K562 (cell line): ENCODE measurements around the gene TUBGCP6. TPM values are rescaled to one million over a fixed set of nuclear protein-coding genes. Genes with fewer than 3 reads are reported as not detected.

ENCODE experiments used
- ATAC-seq: fragments of 200-7000 bp; cut with Tn5 transposase; 3 replicates; pipeline ENCODE4 v1.9.1; 2020; ENCODE audit warnings: moderate library complexity
- Bru-seq: library from RNA; stranded (reverse); fragments of 400-500 nt; gene quantifications from one replicate; lab custom pipeline; 2021; lab: Mats Ljungman, UMichigan
- BruChase-seq, 2 experiments: library from RNA; stranded (reverse); fragments of 400-500 nt; gene quantifications; one replicate each; lab custom pipeline; 2021; lab: Mats Ljungman, UMichigan
- BruUV-seq: library from RNA; stranded (reverse); fragments of 400-500 nt; replicated peaks from 2 replicates; lab custom pipeline; 2021; lab: Mats Ljungman, UMichigan
- CTCF ChIA-PET: fragments of 300-600 bp; formaldehyde crosslinking; extraction: SDS; loops from one replicate; lab custom pipeline; 2021; ENCODE audit warnings: low intra/inter-chr PET ratio; lab: Yijun Ruan, JAX
- POLR2A ChIA-PET: fragments of 300-600, 350-650 bp; sonication (Branson Sonifier 250); formaldehyde crosslinking; extraction: SDS; loops from one replicate; lab custom pipeline; 2021; ENCODE audit warnings: antibody characterized with exemption, inconsistent platforms; lab: Yijun Ruan, JAX
- DNase-seq, 4 experiments: peaks; one replicate each; pipeline versions ENCODE4 v3.0.0 to v3.0.0-alpha.2; 2011 to 2018; ENCODE audit warnings: low spot score in 3 of 4, mixed read lengths in 3 of 4; ENCODE audit errors: extremely low read depth in 1 of 4
- FAIRE-seq: peaks from 2 replicates; lab custom pipeline; 2011; peaks lifted over from hg19 to GRCh38; lab: Jason Lieb, UNC
- H2AFZ ChIP-seq: 2 replicates; pipeline ENCODE4 v1.6.0; 2011; ENCODE audit warnings: low read depth, low read length, control low read depth, inconsistent platforms
- H3K27ac ChIP-seq: fragments of 200-600 bp; 3 replicates; pipeline ENCODE4 v1.8.0; 2011; ENCODE audit warnings: low read depth, mild to moderate bottlenecking, control low read depth, inconsistent platforms, low read length, moderate library complexity, mixed read lengths; ENCODE audit errors: extremely low read depth
- H3K27me3 ChIP-seq, 2 experiments: fragments of 300-600 bp in 1 of 2; 2 replicates in 1 of 2; 3 replicates in 1 of 2; pipeline versions ENCODE4 v1.6.0 to v1.8.0; 2011; ENCODE audit warnings: inconsistent platforms in 2 of 2, low read length in 2 of 2, mild to moderate bottlenecking in 1 of 2, mixed read lengths in 1 of 2, moderate library complexity in 1 of 2; ENCODE audit not compliant: control insufficient read depth in 2 of 2, insufficient read depth in 2 of 2
- H3K36me3 ChIP-seq: fragments of 300-600 bp; 3 replicates; pipeline ENCODE4 v1.8.0; 2011; ENCODE audit warnings: mild to moderate bottlenecking, low read length, inconsistent platforms; ENCODE audit not compliant: control insufficient read depth, insufficient read depth
- H3K4me1 ChIP-seq, 2 experiments: fragments of 200-600 bp in 1 of 2; replicated peaks in 1 of 2; 2 replicates in 1 of 2; 3 replicates in 1 of 2; pipeline versions ENCODE4 v1.5.1 to v1.8.0; 2011; ENCODE audit warnings: inconsistent platforms in 2 of 2, low read length in 2 of 2, mild to moderate bottlenecking in 1 of 2, mixed read lengths in 1 of 2, moderate library complexity in 1 of 2; ENCODE audit not compliant: control insufficient read depth in 2 of 2, insufficient read depth in 2 of 2
- H3K4me2 ChIP-seq: 2 replicates; pipeline ENCODE4 v1.6.1; 2011; ENCODE audit warnings: low read length, control low read depth, inconsistent platforms, mixed read lengths; ENCODE audit not compliant: insufficient read depth
- H3K4me3 ChIP-seq: fragments of 200-600 bp; sonication (generic), shearing (Covaris generic); 2 replicates; pipeline ENCODE4 v1.5.1; 2016; ENCODE audit warnings: control low read depth, inconsistent platforms
- H3K79me2 ChIP-seq: fragments of 200-600 bp; 3 replicates; pipeline ENCODE4 v1.8.0; 2011; ENCODE audit warnings: low read length, inconsistent platforms; ENCODE audit not compliant: control insufficient read depth, insufficient read depth
- H3K9ac ChIP-seq, 2 experiments: 2 replicates each; pipeline versions ENCODE4 v1.6.0 to v1.6.1; 2011; ENCODE audit warnings: low read depth in 2 of 2, low read length in 2 of 2, control low read depth in 1 of 2, inconsistent platforms in 1 of 2, mild to moderate bottlenecking in 1 of 2, mixed read lengths in 1 of 2; ENCODE audit not compliant: insufficient read depth in 1 of 2
- H3K9me1 ChIP-seq: one replicate; pipeline ENCODE4 v1.6.0; 2011; ENCODE audit warnings: inconsistent platforms, mild to moderate bottlenecking, low read length, moderate library complexity; ENCODE audit not compliant: control insufficient read depth, insufficient read depth
- H3K9me3 ChIP-seq: replicated peaks from 2 replicates; pipeline ENCODE4 v1.5.1; 2011; ENCODE audit warnings: low read depth, low read length, inconsistent platforms; ENCODE audit not compliant: control insufficient read depth, insufficient read depth
- H4K20me1 ChIP-seq: replicated peaks from 2 replicates; pipeline ENCODE4 v1.6.1; 2011; ENCODE audit warnings: low read length, inconsistent platforms, mixed read lengths; ENCODE audit not compliant: control insufficient read depth, insufficient read depth
- NEUROD1 ChIP-seq: fragments of 150-350 bp; IDR thresholded peaks from 2 replicates; pipeline ENCODE4 v1.6.1; 2014; ENCODE audit warnings: borderline replicate concordance, low read length, low read depth; ENCODE audit not compliant: partially characterized antibody
- whole genome bisulfite sequencing: fragments of 100-300 bp; shearing (Covaris generic); methylation state at CpG from one replicate; pipeline ENCODE4 v1.1.6; 2016; ENCODE audit warnings: low coverage, mixed read lengths; ENCODE audit not compliant: insufficient coverage; ENCODE audit errors: missing lambda C conversion rate; 5-methylcytosine and 5-hydroxymethylcytosine counted together
- in situ Hi-C: fragments of 300-500 bp; cut with MboI; formaldehyde crosslinking; loops from 4 replicates; pipeline ENCODE4 v1.15.0; 2018; ENCODE audit warnings: inconsistent platforms, mixed read lengths
- intact Hi-C: fragments of 100-400 bp; cut with micrococcal nuclease; formaldehyde crosslinking; loops from 2 replicates; pipeline ENCODE4 v1.14.2; 2022
- long read RNA-seq, 3 experiments: library from polyadenylated mRNA in 2 of 3; library from RNA in 1 of 3; unstranded in 2 of 3; stranded (forward) in 1 of 3; transcript quantifications; one replicate each; pipeline ENCODE4 v2.0.0, GENCODE V29; 2019 to 2022
- polyA minus RNA-seq, 3 experiments: library from RNA; depleted of rRNA, polyadenylated mRNA; stranded (reverse); fragments of >200 nt; gene quantifications; 2 replicates each; pipeline ENCODE4 v1.2.3, GENCODE V29; 2011
- polyA plus RNA-seq, 8 experiments: library from polyadenylated mRNA; depleted of rRNA in 4 of 8; stranded (reverse) in 5 of 8; unstranded in 3 of 8; fragments of >200 nt; fragmentation: Nextera tagmentation in 2 of 8; fragmentation: Illumina TruSeq in 1 of 8; extraction: Ambion mirVana in 2 of 8; extraction: Trizol in 1 of 8; gene quantifications; 2 replicates each; pipeline versions ENCODE4 v1.2.1 to v1.2.3, GENCODE V29; 2011 to 2014; ENCODE audit warnings: inconsistent platforms in 1 of 8, missing spikeins in 1 of 8
- total RNA-seq, 7 experiments: library from RNA; depleted of rRNA in 6 of 7; stranded (reverse); fragments of >200 nt in 6 of 7; fragmentation: Illumina TruSeq in 2 of 7; extraction: Trizol in 2 of 7; gene quantifications; 2 replicates each; pipeline versions ENCODE4 v1.2.1 to v1.2.3, GENCODE V29; 2011 to 2021; ENCODE audit warnings: low replicate concordance in 1 of 7
- TF ChIP-seq, protein P1 (sequence below), 3 experiments: fragments of 200-800 bp in 1 of 3; fragments of 250-450 bp in 1 of 3; fragments of 450-650 bp in 1 of 3; sonication (Bioruptor Pico) in 1 of 3; sonication (Bioruptor generic) in 1 of 3; formaldehyde crosslinking in 1 of 3; IDR thresholded peaks; 2 replicates each; pipeline versions ENCODE4 v1.6.1 to v1.8.0; 2016 to 2022; ENCODE audit warnings: mild to moderate bottlenecking in 2 of 3, missing genetic modification characterization in 2 of 3, missing compliant biosample characterization in 1 of 3, moderate library complexity in 1 of 3

TUBGCP6 gene, protein sequence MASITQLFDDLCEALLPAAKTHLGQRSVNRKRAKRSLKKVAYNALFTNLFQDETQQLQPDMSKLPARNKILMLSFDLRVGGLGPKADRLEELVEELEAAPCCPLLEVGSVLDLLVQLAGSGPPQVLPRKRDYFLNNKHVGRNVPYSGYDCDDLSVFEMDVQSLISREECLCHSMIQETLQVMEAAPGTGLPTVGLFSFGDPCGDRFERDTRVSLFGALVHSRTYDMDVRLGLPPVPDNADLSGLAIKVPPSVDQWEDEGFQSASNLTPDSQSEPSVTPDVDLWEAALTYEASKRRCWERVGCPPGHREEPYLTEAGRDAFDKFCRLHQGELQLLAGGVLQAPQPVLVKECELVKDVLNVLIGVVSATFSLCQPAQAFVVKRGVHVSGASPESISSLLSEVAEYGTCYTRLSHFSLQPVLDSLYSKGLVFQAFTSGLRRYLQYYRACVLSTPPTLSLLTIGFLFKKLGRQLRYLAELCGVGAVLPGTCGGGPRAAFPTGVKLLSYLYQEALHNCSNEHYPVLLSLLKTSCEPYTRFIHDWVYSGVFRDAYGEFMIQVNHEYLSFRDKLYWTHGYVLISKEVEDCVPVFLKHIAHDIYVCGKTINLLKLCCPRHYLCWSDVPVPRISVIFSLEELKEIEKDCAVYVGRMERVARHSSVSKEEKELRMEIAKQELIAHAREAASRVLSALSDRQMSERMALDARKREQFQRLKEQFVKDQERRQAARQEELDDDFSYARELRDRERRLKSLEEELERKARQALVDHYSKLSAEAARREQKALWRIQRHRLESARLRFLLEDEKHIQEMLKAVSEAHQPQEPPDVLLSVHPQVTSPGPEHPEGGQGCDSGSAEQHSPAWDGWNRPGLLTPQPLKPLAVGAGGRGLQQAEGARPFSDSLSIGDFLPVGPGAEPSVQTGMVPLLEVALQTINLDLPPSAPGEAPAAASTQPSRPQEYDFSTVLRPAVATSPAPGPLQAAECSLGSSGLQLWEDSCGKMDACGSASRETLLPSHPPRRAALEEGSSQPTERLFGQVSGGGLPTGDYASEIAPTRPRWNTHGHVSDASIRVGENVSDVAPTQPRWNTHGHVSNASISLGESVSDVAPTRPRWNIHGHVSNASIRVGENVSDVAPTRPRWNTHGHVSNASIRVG (N-terminal part only)
- total RNA-seq (2011; cell fraction: chromatin; rRNA removed; ENCODE audit: low replicate concordance): 86.7 and 211 TPM in 2 replicates
- 112 and 120 TPM in 2 replicates for total RNA-seq (2011; cell fraction: nucleolus; rRNA removed)
- total RNA-seq (2011; cell fraction: nucleoplasm; rRNA removed): 93.7 and 97.5 TPM in 2 replicates
- total RNA-seq (2014; rRNA removed) (23.2 and 25.1 TPM in 2 replicates), total RNA-seq (2014; rRNA removed; fragmentation: Illumina TruSeq; extraction: Trizol) (4.1 and 6.0 TPM in 2 replicates), total RNA-seq (2015; rRNA removed; fragmentation: Illumina TruSeq; extraction: Trizol) (9.7 and 10.3 TPM in 2 replicates), total RNA-seq (2021) (31.1 and 33.0 TPM in 2 replicates), polyA plus RNA-seq (2011; rRNA removed) (10.1 and 17.7 TPM in 2 replicates), polyA plus RNA-seq (2014; fragmentation: Illumina TruSeq; extraction: Trizol) (9.3 and 15.1 TPM in 2 replicates), polyA plus RNA-seq (2014; fragmentation: Nextera tagmentation; extraction: Ambion mirVana) (1 to 10 TPM in 1 of 2 experiments, under 1 TPM in 1; 0.76 to 1.2 TPM), polyA plus RNA-seq (2014; rRNA removed) (26.8 and 29.9 TPM in 2 replicates), polyA minus RNA-seq (2011; rRNA and poly(A)+ RNA removed) (6.7 and 8.2 TPM in 2 replicates), Bru-seq, nascent RNA (percentile 62 among the genes with signal in this experiment), BruChase-seq, experiment 1, labeled RNA remaining after a 2-hour chase (percentile 59 among the genes with signal in this experiment), BruChase-seq, experiment 2, labeled RNA remaining after a 6-hour chase (percentile 66 among the genes with signal in this experiment)
- 9.3 and 11.7 TPM in 2 replicates for polyA plus RNA-seq (2011; cell fraction: cytosol; rRNA removed)
- polyA plus RNA-seq (2011; cell fraction: nucleus; rRNA removed): 166 and 249 TPM in 2 replicates
- 20.0 and 26.5 TPM in 2 replicates for polyA plus RNA-seq (2012)
- polyA minus RNA-seq (2011; cell fraction: cytosol; rRNA and poly(A)+ RNA removed): 13.2 and 14.6 TPM in 2 replicates
- 31.4 and 35.8 TPM in 2 replicates for polyA minus RNA-seq (2011; cell fraction: nucleus; rRNA and poly(A)+ RNA removed)
- long read RNA-seq, experiment 1, partial matches to known transcripts: 30 of 48 reads
- long read RNA-seq, experiment 1, other reads (novel, unspliced or antisense): 18 of 48 reads
- long read RNA-seq, experiment 2, full-length matches to known transcripts: 1 of 22 reads
- long read RNA-seq, experiment 2, partial matches to known transcripts: 10 of 22 reads
- long read RNA-seq, experiment 2, other reads (novel, unspliced or antisense): 11 of 22 reads
- long read RNA-seq, experiment 3, partial matches to known transcripts: 5 of 7 reads
- long read RNA-seq, experiment 3, other reads (novel, unspliced or antisense): 2 of 7 reads

DNA sequence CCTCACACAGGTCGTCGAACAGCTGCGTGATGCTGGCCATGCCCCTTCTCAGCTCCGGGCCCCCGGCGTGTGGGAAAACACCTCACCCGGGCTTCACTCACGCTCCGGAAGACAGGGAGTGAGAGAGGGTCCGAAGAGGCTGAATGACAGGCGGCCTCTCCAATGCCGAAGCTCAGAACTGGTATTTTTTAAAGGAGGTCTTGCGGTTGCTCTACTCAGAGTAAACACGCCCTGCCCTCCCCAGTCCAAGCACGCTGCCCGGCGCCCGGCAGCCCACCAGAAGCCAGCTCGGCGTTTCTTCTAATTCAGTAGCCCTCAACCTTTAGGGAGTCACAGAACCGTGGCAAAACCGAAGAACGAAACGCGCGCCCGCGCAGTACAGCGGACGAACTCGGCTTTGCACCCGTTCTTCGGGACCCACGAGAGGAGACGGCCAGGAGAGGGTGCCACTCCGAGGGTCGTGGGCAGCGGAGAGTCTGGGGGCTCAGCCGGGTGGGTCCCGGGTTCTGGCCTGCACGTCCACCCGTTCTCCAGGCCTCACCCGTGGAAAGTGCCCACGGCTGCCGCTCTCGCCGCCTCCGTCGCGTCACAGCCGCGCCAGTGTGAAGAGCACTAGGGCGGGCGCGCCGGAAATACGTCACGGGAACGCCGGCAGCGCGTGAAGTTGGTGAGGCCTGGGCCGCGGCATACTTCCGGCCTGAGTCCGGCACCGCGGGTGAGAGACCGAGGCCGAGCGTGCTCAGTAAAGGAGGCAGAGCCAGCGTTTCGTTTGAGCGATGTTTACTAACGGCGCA lies at the start of gene TUBGCP6:
Gene TUBGCP6 (minus strand): TSS at position 604 of the 794 bp plus-strand sequence. CDS start 564 bp downstream, at position 40.
- POLR2A ChIA-PET: interaction anchor here (0.6 to 0.7 kb wide), 3 partner anchors 11 to 149 kb away, joined by 3 read pairs; no protein-coding TSS in a partner anchor
- peak; percentile 74 for FAIRE-seq
- BruUV-seq: TSS peak; percentile 54
- Histone ChIP-seq H3K79me2 (peaks cover 68% of the 10 kb centered on the region), H2AFZ (peak within 1 kb of the TSS; percentile 77), H3K4me1 (peaks cover 9 to 61% of the 10 kb centered on the region in 2 experiments), H3K4me3 (peak within 1 kb of the TSS; percentile 76), H3K9ac (peak within 1 kb of the TSS; percentile 80 to 93), H3K27me3 (no peaks in the 10 kb centered on the region), H3K4me2 (peak within 1 kb of the TSS; percentile 79), H3K9me3 (no peaks in the 10 kb centered on the region), H3K27ac (peak within 1 kb of the TSS; percentile 81), H3K36me3 (peaks cover 45% of the 10 kb centered on the region; the same call in 2 of the 3 replicates), H4K20me1 (peaks cover 15% of the 10 kb centered on the region), H3K9me1 (no peaks in the 10 kb centered on the region)
- ATAC-seq: peak; percentile 82
- DNase-seq: peak; percentile 63 to 93 (median 74)
- CTCF ChIA-PET: no interaction called here
- intact Hi-C loops: loop anchor here (5.0 kb wide), 1 partner anchor 253 kb away; no protein-coding TSS in a partner anchor
- in situ Hi-C loops: loop anchor here (5.0 kb wide), 1 partner anchor 98 kb away; the partner anchor contains the start of gene PPP6R2
- WGBS: under 1% methylated on average over 69 of the region's 76 CpGs
- TF ChIP-seq, protein P1, sequence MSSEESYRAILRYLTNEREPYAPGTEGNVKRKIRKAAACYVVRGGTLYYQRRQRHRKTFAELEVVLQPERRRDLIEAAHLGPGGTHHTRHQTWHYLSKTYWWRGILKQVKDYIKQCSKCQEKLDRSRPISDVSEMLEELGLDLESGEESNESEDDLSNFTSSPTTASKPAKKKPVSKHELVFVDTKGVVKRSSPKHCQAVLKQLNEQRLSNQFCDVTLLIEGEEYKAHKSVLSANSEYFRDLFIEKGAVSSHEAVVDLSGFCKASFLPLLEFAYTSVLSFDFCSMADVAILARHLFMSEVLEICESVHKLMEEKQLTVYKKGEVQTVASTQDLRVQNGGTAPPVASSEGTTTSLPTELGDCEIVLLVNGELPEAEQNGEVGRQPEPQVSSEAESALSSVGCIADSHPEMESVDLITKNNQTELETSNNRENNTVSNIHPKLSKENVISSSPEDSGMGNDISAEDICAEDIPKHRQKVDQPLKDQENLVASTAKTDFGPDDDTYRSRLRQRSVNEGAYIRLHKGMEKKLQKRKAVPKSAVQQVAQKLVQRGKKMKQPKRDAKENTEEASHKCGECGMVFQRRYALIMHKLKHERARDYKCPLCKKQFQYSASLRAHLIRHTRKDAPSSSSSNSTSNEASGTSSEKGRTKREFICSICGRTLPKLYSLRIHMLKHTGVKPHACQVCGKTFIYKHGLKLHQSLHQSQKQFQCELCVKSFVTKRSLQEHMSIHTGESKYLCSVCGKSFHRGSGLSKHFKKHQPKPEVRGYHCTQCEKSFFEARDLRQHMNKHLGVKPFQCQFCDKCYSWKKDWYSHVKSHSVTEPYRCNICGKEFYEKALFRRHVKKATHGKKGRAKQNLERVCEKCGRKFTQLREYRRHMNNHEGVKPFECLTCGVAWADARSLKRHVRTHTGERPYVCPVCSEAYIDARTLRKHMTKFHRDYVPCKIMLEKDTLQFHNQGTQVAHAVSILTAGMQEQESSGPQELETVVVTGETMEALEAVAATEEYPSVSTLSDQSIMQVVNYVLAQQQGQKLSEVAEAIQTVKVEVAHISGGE (CRISPR knock-in tag; IDR thresholded peaks at IDR 0.05): peak in 1 of 3 experiments; percentile 64; a peak in 2 of 6 replicates
- TF ChIP-seq NEUROD1: no peak
